HCT116 (cell line): ENCODE measurements around the gene SLC8A2. TPM values are rescaled to one million over a fixed set of nuclear protein-coding genes. Genes with fewer than 3 reads are reported as not detected.
A peak's percentile ranks its signal among the peaks of the same experiment; 100 is the strongest.

Experiments used
- ATAC-seq: fragments of 200-7000 bp; cut with Tn5 transposase; 2 replicates; pipeline ENCODE4 v1.9.1; 2020; ENCODE audit warnings: mild to moderate bottlenecking, moderate library complexity
- BruUV-seq: library from RNA; stranded (reverse); fragments of 400-500 nt; replicated peaks from 2 replicates; lab custom pipeline; 2021; lab: Mats Ljungman, UMichigan
- CTCF ChIA-PET: fragments of 300-600 bp; sonication (Branson Sonifier 250); formaldehyde crosslinking; loops from one replicate; lab custom pipeline; 2021; ENCODE audit warnings: antibody characterized with exemption; lab: Charles Lee
- POLR2A ChIA-PET: fragments of 300-600, 350-600 bp; sonication (Branson Sonifier 250); formaldehyde crosslinking; loops from one replicate; lab custom pipeline; 2021; ENCODE audit warnings: antibody characterized with exemption; lab: Charles Lee
- RAD21 ChIA-PET, 2 experiments: fragments of 300-600 bp; sonication (Branson Sonifier 250); formaldehyde crosslinking; loops; one replicate each; lab custom pipeline; 2023; ENCODE audit warnings: low total read pairs in 2 of 2; ENCODE audit not compliant: uncharacterized antibody in 2 of 2, unreplicated experiment in 2 of 2, low non-redundant PET in 1 of 2; lab: Charles Lee
- DNase-seq: peaks from one replicate; pipeline ENCODE4 v3.0.0-alpha.2; 2010; ENCODE audit warnings: low read depth, low spot score
- H2AFZ ChIP-seq: fragments of 200-600 bp; shearing (Covaris generic), sonication (generic); 2 replicates; pipeline ENCODE4 v1.6.1; 2017; ENCODE audit warnings: low read depth, mixed run types, mixed read lengths, antibody characterized with exemption, low read length; ENCODE audit not compliant: poor library complexity, severe bottlenecking
- H3K27ac ChIP-seq: 2 replicates; pipeline ENCODE4 v1.5.1; 2012; ENCODE audit warnings: low read depth, low read length
- H3K27me3 ChIP-seq: fragments of 200-600 bp; sonication (generic); 2 replicates; pipeline ENCODE4 v1.6.1; 2016; ENCODE audit warnings: mixed run types, low read length, mixed read lengths; ENCODE audit not compliant: insufficient read depth
- H3K36me3 ChIP-seq, 2 experiments: fragments of 200-500 bp in 1 of 2; fragments of 200-600 bp in 1 of 2; sonication (Bioruptor generic) in 1 of 2; sonication (generic) in 1 of 2; 2 replicates each; pipeline versions ENCODE4 v1.5.1 to v1.6.1; 2014 to 2016; ENCODE audit warnings: low read length in 2 of 2, inconsistent platforms in 1 of 2, mixed read lengths in 1 of 2, mixed run types in 1 of 2; ENCODE audit not compliant: insufficient read depth in 2 of 2, control insufficient read depth in 1 of 2
- H3K4me1 ChIP-seq, 2 experiments: fragments of 200-600 bp in 1 of 2; sonication (generic) in 1 of 2; 2 replicates each; pipeline versions ENCODE4 v1.5.1 to v1.6.1; 2012 to 2017; ENCODE audit warnings: low read length in 2 of 2, inconsistent platforms in 1 of 2, mild to moderate bottlenecking in 1 of 2, mixed read lengths in 1 of 2, mixed run types in 1 of 2, moderate library complexity in 1 of 2; ENCODE audit not compliant: insufficient read depth in 2 of 2, control insufficient read depth in 1 of 2
- H3K4me2 ChIP-seq: fragments of 200-600 bp; sonication (generic); 2 replicates; pipeline ENCODE4 v1.6.1; 2017; ENCODE audit warnings: mixed run types, low read length, mixed read lengths
- H3K4me3 ChIP-seq, 2 experiments: fragments of 200-600 bp in 1 of 2; sonication (generic) in 1 of 2; replicated peaks in 1 of 2; 2 replicates each; pipeline ENCODE4 v1.5.1; 2011 to 2016; ENCODE audit warnings: low read length in 2 of 2, control low read depth in 1 of 2, low read depth in 1 of 2, mild to moderate bottlenecking in 1 of 2, mixed read lengths in 1 of 2, mixed run types in 1 of 2
- H3K79me2 ChIP-seq: fragments of 200-600 bp; sonication (generic); 2 replicates; pipeline ENCODE4 v1.6.1; 2017; ENCODE audit warnings: mild to moderate bottlenecking, mixed run types, low read length, moderate library complexity, mixed read lengths; ENCODE audit not compliant: insufficient read depth
- H3K9ac ChIP-seq: fragments of 200-600 bp; sonication (generic); 2 replicates; pipeline ENCODE4 v1.6.1; 2016; ENCODE audit warnings: low read length, mixed read lengths
- H3K9me2 ChIP-seq: fragments of 200-600 bp; sonication (generic), shearing (Covaris generic); 2 replicates; pipeline ENCODE4 v1.6.1; 2017; ENCODE audit warnings: mixed run types, mild to moderate bottlenecking, moderate library complexity; ENCODE audit not compliant: insufficient read depth
- H3K9me3 ChIP-seq, 2 experiments: fragments of 200-500 bp in 1 of 2; fragments of 200-600 bp in 1 of 2; sonication (Bioruptor generic) in 1 of 2; sonication (generic) in 1 of 2; 2 replicates each; pipeline ENCODE4 v1.6.1; 2014 to 2017; ENCODE audit warnings: low read length in 2 of 2, mixed read lengths in 2 of 2, inconsistent platforms in 1 of 2, low read depth in 1 of 2, mild to moderate bottlenecking in 1 of 2, mixed run types in 1 of 2, moderate library complexity in 1 of 2; ENCODE audit not compliant: control insufficient read depth in 1 of 2, insufficient read depth in 1 of 2
- H4K20me1 ChIP-seq: fragments of 200-600 bp; sonication (generic), shearing (Covaris generic); 2 replicates; pipeline ENCODE4 v1.6.1; 2017; ENCODE audit warnings: mixed run types, mild to moderate bottlenecking, moderate library complexity; ENCODE audit not compliant: insufficient read depth
- ATF3 ChIP-seq: IDR thresholded peaks from 2 replicates; pipeline ENCODE4 v1.6.1; 2012
- CBX3 ChIP-seq: IDR thresholded peaks from 2 replicates; pipeline ENCODE4 v1.6.1; 2012; ENCODE audit warnings: low read depth
- CEBPB ChIP-seq: IDR thresholded peaks from 2 replicates; pipeline ENCODE4 v1.6.1; 2012; ENCODE audit warnings: low read depth
- CTCF ChIP-seq, 3 experiments: fragments of 200-600 bp in 1 of 3; sonication (generic) in 1 of 3; IDR thresholded peaks in 2 of 3; conservative IDR thresholded peaks in 1 of 3; 2 replicates each; pipeline ENCODE4 v1.5.1; 2012 to 2017; ENCODE audit warnings: low read depth in 2 of 3, low read length in 2 of 3, antibody characterized with exemption in 1 of 3, borderline replicate concordance in 1 of 3, control low read depth in 1 of 3, mild to moderate bottlenecking in 1 of 3, mixed read lengths in 1 of 3, mixed run types in 1 of 3, moderate library complexity in 1 of 3; ENCODE audit not compliant: insufficient read depth in 1 of 3
- EGR1 ChIP-seq: IDR thresholded peaks from 2 replicates; pipeline ENCODE4 v1.6.1; 2012; ENCODE audit warnings: low read depth
- ELF1 ChIP-seq: IDR thresholded peaks from 2 replicates; pipeline ENCODE4 v1.6.1; 2012; ENCODE audit warnings: low read depth, borderline replicate concordance
- EZH2 ChIP-seq: fragments of 200-600 bp; sonication (generic); IDR thresholded peaks from 2 replicates; pipeline ENCODE4 v1.6.1; 2017; ENCODE audit warnings: antibody characterized with exemption, mixed run types
- FOSL1 ChIP-seq: IDR thresholded peaks from 2 replicates; pipeline ENCODE4 v1.6.1; 2012; ENCODE audit warnings: low read depth
- JUND ChIP-seq: IDR thresholded peaks from 2 replicates; pipeline ENCODE4 v1.6.1; 2012
- MAX ChIP-seq: IDR thresholded peaks from 2 replicates; pipeline ENCODE4 v1.6.1; 2012
- RAD21 ChIP-seq: IDR thresholded peaks from 2 replicates; pipeline ENCODE4 v1.6.1; 2012; ENCODE audit warnings: low read depth, mild to moderate bottlenecking
- SP1 ChIP-seq: IDR thresholded peaks from 2 replicates; pipeline ENCODE4 v1.6.1; 2012; ENCODE audit warnings: low read depth
- SRF ChIP-seq: IDR thresholded peaks from 2 replicates; pipeline ENCODE4 v1.6.1; 2012; ENCODE audit warnings: low read depth
- ZFX ChIP-seq: fragments of 450-650 bp; IDR thresholded peaks from 2 replicates; pipeline ENCODE4 v1.6.1; 2017
- intact Hi-C: fragments of 100-400 bp; cut with micrococcal nuclease; formaldehyde crosslinking; loops from 2 replicates; pipeline ENCODE4 v1.10.0; 2022
- total RNA-seq: library from RNA; stranded (reverse); gene quantifications from one replicate; pipeline ENCODE4 v1.2.1, GENCODE V29; 2021; ENCODE audit not compliant: unreplicated experiment
- TF ChIP-seq, protein P1 (sequence below): IDR thresholded peaks from 2 replicates; pipeline ENCODE4 v1.6.1; 2012; ENCODE audit warnings: low read depth
- TF ChIP-seq, protein P2 (sequence below): IDR thresholded peaks from 2 replicates; pipeline ENCODE4 v1.6.1; 2011; ENCODE audit warnings: mild to moderate bottlenecking, low read length, moderate library complexity; ENCODE audit not compliant: insufficient replicate concordance; ENCODE audit errors: extremely low read depth

SLC8A2 gene
- total RNA-seq, 1 experiment from 2014 or later: 0.98 TPM

DNA sequence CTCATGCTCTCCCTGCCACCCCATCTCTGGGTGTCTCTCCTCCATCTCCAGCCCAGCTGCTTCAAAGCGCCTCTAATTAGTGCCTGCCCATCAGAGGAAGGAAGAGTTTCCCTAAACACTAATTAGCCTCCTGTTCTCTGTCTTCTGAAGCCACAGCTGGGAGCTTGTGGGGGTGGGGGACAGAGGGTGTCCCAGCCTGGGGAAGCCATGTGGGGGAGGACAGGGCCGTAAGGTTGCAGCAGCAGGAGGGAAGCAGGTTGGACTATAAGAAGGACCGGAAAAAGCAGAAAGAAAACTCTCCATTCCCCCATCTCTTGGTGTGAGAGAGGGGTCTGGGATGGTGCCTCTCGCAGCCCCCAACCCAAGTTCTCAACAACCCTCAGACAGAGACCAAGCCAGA lies 26.2 kb downstream of the SLC8A2 start:
- ChIA-PET POLR2A (no interaction called here), CTCF (interaction anchor here (3.6 kb wide), 1 partner anchor 9 kb away, joined by 32 read pairs; no protein-coding TSS in a partner anchor), RAD21 (interaction anchor here in 1 of 2 experiments (2.0 kb wide), 1 partner anchor 9 kb away, joined by 7 read pairs; no protein-coding TSS in a partner anchor)
- BruUV-seq: no TSS peak
- Histone ChIP-seq H3K4me1 (peaks cover 17 to 23% of the 10 kb centered on the region in 2 experiments), H3K27ac (no peak overlapping the region), H3K4me2 (peak overlapping the region; percentile 95), H3K9me3 (no peaks in the 10 kb centered on the region), H3K36me3 (no peaks in the 10 kb centered on the region), H3K9ac (peak overlapping the region; percentile 35), H2AFZ (no peak overlapping the region), H4K20me1 (no peaks in the 10 kb centered on the region), H3K27me3 (peaks cover 19% of the 10 kb centered on the region), H3K9me2 (no peaks in the 10 kb centered on the region), H3K79me2 (no peaks in the 10 kb centered on the region), H3K4me3 (peak overlapping the region in 1 of 2 experiments; percentile 55; a peak in 2 of 4 replicates)
- intact Hi-C loops: loop anchor here (5.0 to 10.0 kb wide), 2 partner anchors 37 to 159 kb away; partner anchors contain the start of genes BICRA and KPTN
- TF ChIP-seq ZFX (no peak), EGR1 (no peak), ATF3 (no peak), FOSL1 (no peak), CBX3 (no peak), ELF1 (no peak), CTCF (IDR thresholded peaks at IDR 0.05 in 2 of 3, conservative IDR thresholded peaks at IDR 0.05 in 1 of 3; ENCODE audit: borderline replicate concordance in 1 of 3, insufficient read depth in 1 of 3, low read depth in 2 of 3, low read length in 2 of 3) (no peak), MAX (no peak), SP1 (no peak), SRF (no peak), CEBPB (no peak), EZH2 (no peak), RAD21 (no peak), JUND (no peak)
- TF ChIP-seq, protein P1, sequence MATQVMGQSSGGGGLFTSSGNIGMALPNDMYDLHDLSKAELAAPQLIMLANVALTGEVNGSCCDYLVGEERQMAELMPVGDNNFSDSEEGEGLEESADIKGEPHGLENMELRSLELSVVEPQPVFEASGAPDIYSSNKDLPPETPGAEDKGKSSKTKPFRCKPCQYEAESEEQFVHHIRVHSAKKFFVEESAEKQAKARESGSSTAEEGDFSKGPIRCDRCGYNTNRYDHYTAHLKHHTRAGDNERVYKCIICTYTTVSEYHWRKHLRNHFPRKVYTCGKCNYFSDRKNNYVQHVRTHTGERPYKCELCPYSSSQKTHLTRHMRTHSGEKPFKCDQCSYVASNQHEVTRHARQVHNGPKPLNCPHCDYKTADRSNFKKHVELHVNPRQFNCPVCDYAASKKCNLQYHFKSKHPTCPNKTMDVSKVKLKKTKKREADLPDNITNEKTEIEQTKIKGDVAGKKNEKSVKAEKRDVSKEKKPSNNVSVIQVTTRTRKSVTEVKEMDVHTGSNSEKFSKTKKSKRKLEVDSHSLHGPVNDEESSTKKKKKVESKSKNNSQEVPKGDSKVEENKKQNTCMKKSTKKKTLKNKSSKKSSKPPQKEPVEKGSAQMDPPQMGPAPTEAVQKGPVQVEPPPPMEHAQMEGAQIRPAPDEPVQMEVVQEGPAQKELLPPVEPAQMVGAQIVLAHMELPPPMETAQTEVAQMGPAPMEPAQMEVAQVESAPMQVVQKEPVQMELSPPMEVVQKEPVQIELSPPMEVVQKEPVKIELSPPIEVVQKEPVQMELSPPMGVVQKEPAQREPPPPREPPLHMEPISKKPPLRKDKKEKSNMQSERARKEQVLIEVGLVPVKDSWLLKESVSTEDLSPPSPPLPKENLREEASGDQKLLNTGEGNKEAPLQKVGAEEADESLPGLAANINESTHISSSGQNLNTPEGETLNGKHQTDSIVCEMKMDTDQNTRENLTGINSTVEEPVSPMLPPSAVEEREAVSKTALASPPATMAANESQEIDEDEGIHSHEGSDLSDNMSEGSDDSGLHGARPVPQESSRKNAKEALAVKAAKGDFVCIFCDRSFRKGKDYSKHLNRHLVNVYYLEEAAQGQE: no peak
- TF ChIP-seq, protein P2, sequence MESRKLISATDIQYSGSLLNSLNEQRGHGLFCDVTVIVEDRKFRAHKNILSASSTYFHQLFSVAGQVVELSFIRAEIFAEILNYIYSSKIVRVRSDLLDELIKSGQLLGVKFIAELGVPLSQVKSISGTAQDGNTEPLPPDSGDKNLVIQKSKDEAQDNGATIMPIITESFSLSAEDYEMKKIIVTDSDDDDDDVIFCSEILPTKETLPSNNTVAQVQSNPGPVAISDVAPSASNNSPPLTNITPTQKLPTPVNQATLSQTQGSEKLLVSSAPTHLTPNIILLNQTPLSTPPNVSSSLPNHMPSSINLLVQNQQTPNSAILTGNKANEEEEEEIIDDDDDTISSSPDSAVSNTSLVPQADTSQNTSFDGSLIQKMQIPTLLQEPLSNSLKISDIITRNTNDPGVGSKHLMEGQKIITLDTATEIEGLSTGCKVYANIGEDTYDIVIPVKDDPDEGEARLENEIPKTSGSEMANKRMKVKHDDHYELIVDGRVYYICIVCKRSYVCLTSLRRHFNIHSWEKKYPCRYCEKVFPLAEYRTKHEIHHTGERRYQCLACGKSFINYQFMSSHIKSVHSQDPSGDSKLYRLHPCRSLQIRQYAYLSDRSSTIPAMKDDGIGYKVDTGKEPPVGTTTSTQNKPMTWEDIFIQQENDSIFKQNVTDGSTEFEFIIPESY: no peak
- no peak for ATAC-seq
- DNase-seq: no peak
